Mammary epithelial cell (primary cell): Measurements from ENCODE around the gene RNF121.

ENCODE experiments used
- CTCF ChIP-seq, 2 donors: IDR thresholded peaks in 1 of 2; conservative IDR thresholded peaks in 1 of 2; 2 replicates each; pipeline ENCODE4 v1.5.1; 2011 to 2012; ENCODE audit warnings: inconsistent platforms in 2 of 2, low read length in 2 of 2, mild to moderate bottlenecking in 2 of 2, control low read depth in 1 of 2, low read depth in 1 of 2; ENCODE audit not compliant: insufficient read depth in 1 of 2; ENCODE audit errors: extremely low read depth in 1 of 2
- EZH2 ChIP-seq: IDR thresholded peaks from 2 replicates; pipeline ENCODE4 v1.6.1; 2012; ENCODE audit warnings: low read length, inconsistent platforms, borderline replicate concordance

GRCh38 chr11:72040491-72041363 is 111.9 kb downstream of the RNF121 start:
- TF ChIP-seq CTCF (conservative IDR thresholded peaks at IDR 0.05 in 1 of 2, IDR thresholded peaks at IDR 0.05 in 1 of 2; ENCODE audit: extremely low read depth in 1 of 2, insufficient read depth in 1 of 2, low read depth in 1 of 2, low read length in 2 of 2) (no peak), EZH2 (no peak)
